DMS79 (cell line): Measurements from ENCODE around the gene AKAP13.
"Not testable (repeated sequence)": the region's sequence is repeated elsewhere in the genome, so short reads cannot be mapped to it uniquely, and the experiment has no call there.

Experiments
- DNase-seq: peaks from one replicate; lab custom pipeline; 2025; lab: John Stamatoyannopoulos, UW

The AKAP13 gene, protein sequence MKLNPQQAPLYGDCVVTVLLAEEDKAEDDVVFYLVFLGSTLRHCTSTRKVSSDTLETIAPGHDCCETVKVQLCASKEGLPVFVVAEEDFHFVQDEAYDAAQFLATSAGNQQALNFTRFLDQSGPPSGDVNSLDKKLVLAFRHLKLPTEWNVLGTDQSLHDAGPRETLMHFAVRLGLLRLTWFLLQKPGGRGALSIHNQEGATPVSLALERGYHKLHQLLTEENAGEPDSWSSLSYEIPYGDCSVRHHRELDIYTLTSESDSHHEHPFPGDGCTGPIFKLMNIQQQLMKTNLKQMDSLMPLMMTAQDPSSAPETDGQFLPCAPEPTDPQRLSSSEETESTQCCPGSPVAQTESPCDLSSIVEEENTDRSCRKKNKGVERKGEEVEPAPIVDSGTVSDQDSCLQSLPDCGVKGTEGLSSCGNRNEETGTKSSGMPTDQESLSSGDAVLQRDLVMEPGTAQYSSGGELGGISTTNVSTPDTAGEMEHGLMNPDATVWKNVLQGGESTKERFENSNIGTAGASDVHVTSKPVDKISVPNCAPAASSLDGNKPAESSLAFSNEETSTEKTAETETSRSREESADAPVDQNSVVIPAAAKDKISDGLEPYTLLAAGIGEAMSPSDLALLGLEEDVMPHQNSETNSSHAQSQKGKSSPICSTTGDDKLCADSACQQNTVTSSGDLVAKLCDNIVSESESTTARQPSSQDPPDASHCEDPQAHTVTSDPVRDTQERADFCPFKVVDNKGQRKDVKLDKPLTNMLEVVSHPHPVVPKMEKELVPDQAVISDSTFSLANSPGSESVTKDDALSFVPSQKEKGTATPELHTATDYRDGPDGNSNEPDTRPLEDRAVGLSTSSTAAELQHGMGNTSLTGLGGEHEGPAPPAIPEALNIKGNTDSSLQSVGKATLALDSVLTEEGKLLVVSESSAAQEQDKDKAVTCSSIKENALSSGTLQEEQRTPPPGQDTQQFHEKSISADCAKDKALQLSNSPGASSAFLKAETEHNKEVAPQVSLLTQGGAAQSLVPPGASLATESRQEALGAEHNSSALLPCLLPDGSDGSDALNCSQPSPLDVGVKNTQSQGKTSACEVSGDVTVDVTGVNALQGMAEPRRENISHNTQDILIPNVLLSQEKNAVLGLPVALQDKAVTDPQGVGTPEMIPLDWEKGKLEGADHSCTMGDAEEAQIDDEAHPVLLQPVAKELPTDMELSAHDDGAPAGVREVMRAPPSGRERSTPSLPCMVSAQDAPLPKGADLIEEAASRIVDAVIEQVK (N-terminal part only)

DNA sequence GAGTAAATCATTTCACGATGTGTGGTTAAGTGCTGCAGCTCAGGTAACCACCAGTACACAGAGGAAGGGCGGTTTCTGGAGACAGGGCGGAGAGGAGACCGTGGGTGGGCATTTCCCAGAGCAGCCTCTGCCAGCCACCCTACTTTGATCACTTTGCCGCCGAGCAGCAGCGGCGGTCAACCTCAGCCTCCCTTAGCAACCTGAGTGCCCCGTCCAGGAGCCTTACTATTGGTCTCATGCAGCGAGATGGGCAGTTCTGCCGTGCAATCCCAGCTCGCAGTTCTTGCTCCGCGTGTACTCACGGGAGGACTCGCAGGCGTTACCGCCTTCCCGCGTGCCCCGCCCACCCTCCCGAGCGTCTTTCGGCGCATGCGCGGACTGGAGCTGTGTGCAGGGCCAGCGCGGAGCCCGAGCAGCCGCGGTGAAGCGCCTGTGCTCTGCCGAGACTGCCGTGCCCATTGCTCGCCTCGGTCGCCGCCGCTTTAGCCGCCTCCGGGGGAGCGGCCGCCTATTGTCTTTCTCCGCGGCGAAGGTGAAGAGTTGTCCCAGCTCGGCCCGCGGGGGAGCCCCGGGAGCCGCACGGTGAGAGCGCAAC lies at the start of gene AKAP13:
Gene AKAP13 (plus strand): TSS at position 387 of the 595 bp plus-strand sequence. CDS start 105,118 bp downstream, outside the sequence.
- peak; percentile 82 for DNase-seq

DNA sequence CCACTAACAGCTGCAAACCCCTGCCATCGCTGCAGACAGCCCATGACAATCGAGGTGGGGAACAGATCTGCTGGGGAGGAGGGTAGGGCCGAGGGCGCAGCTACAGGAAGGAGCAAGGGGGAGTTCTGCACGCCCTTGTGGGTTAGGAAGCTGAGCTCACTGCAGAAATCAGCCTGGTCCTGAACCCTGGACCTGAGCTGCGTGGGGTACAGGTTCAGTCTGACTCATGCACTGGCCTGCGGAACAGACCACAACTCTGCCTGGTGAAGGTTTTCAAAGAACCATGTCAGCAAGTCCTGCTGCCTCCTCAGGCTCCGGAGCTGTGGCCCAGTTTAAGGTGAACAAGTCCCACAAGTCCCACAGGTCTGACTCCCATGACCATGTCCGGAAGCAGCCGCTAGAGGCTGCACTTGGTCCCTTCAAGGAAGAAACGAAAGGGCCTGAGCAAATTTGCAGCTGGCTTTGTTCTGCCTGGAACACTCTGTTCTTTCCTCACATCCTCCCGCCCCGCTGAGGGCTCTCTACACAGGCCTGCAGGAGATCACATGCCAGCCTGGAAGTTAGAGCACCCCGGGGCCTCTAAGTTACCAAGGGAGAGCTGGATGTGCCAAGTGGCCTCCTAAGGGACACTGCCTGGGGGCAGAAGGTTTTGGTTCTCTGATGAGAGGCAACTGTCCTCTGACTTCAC lies 49.4 kb upstream of the AKAP13 start:
- no peak for DNase-seq

DNA sequence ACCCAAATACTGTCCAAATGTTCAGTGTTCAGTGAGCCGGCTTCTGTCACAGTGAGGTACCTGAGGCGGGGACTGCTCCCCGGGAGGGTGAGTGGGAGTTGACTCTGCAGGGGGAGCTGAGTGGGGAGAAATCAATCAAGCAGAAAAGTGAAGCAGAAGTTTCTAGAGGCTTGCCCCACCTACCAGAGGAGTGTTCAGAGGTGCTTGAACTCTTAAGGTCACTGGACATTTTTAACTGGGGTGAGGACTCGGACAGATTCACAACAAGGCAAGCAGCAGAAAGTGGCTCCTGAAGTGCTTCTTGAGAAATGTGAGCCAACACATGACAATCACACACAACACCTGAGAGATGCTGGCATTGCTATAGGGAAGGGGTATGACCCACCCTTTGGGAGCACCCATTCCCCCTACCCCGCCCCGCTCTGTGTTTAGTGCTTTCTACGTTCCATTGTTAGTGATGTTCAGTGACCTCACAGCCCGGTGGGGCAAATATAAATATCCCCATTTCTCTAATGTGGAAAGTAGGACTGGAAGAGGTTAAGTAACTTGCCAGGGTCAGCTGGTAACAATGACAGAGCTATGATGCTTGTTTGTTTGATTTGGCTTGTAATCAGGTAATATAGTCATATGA lies 48.6 kb upstream of the AKAP13 start:
- DNase-seq: no peak

DNA sequence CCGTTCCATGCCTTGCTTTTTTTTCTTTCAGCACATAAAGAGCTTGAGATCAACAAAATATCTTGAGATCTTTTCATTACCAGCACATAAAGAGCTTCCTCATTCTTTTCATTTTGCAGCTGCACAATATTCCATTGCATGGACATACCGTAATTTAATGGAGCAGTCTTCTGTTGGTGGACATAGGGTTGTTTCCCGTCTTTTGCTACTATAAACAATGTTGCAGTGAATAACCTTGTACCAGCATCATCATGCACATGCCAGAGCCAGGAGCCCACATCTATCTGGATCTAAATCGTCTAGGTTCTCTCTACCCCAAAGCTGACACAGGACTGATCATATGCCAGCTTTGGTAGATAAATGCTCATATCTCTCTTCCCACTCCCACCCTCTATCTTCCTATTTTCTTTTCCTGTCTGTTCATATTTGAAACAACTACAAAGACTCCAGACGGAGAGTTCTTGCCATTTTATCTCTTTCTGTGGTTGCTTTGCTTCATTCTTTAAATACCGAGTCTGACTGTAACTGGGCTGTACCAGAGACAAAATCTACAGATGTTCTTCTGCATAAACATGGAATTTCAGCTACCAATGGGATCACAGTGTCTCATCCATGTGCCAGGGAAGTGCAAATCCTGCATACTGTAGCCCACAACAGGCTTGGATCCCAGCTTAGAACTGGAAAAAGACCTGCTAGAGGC lies 47.1 kb upstream of the AKAP13 start:
- no peak for DNase-seq

DNA sequence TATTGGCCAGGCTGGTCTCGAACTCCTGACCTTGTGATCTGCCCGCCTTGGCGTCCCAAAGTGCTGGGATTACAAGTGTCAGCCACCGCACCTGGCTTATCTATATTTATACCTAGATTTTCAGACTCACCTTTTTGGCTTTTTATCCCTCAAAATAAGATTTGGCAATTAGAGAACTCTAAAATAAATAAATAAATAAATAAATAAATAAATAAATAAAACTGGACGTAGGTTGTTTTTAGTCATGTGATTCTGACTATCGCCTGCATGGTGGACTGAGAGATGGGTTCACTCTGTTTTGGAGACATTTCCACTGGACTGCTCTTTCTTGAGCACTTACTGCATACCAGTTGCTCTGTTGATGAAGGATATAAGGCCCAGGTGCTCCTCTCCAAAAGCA lies 46.2 kb upstream of the AKAP13 start:
- DNase-seq: no peak

DNA sequence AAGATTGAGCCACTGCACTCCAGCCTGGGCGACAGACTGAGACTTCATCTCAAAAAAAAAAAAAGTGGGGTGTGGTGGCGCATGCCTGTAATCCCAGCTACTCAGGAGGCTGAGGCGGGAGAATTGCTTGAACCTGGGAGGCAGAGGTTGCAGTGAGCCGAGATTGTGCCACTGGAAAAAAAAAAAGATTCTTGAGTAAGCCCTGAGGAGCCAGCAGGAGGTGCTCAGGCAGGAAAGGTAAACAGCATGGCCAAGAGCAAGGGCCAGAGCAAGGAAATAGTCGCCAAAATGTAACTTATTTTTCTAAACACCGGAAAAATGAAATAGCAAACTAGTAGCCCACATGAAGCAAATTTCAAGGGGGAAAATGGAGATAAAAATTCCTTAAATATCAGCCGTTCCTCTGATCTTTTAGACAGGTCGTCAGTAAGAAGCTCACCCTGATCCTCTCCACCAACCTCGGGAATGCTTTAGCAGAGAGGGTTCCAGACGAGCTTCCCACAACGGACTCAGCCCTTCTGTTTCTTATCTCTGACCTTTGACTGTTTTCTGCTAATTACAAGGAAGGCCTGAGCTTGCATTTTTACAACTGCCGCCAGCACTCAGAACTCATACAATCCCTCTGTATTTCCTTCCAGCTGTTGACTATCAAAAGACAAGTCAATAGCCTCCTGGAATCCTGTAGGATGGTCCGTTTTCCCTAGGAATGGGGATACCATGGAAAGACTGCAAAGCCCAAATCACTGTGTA lies 45.0 kb upstream of the AKAP13 start:
- no peak for DNase-seq

DNA sequence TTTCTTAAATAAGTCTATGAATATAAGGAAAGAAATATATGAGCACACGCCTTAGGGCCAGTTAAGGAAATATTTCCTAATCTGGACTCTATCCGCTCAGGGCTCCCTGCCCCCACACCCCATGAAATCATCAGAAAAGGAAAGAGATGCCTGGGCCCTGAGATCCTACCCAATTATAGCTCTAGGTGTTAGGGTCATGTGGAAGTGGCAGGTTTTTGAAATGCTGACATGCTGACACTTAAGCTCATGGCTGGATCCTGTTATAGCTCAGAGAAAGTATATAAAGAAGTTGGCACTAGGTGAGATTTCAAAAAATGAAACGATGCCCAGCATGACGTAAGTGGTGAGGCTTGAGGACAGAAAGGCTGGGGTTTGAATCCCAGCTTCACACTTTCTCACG lies 43.5 kb upstream of the AKAP13 start:
- no peak for DNase-seq

DNA sequence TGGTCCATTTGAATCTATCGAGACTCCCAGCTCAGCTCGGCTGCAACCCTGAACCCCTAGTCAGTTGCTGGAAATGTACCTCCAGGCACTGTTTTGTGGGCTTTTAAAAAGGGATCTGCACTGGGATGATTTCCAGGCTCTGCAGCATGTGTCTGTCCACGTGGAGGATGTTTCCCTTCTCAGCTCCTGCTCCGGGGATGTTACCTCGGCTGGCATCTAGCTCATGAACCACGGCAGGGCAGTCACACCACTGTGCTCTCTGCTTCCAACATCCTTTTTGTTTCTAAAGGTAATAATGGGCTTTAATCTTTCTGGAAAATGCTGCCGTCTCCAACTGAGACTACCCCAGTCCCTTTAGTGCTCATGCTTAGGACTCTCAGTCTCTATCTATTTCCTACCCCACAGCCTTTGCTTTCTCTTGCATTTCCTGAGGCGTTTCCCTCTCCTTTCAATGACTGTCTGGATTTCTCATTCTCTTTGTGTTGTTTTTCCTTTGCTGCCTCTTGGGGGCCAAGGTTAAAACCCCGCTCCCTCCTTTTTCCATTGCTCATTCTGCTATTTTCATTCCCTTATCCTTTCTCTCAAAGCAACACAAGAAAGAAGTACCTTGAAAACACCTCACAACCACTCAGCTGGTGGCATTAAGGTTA lies 42.9 kb upstream of the AKAP13 start:
- DNase-seq: no peak

DNA sequence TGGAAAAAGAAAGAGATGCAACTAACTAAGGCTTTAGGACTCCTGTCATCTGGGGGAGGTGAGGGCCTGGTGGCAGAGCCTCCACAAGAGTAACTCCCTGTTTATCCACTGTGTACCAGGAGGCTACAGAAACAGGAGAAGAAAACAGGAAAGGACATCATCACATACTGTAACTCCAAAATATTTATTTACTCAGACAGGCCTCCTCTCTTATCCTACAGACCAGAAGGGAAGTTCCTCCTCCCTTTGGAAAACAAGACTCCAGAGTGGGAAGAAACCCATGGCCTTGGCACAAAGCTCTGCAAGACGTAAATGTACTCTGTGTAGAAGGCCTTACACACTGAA lies 40.1 kb upstream of the AKAP13 start:
- DNase-seq: no peak

DNA sequence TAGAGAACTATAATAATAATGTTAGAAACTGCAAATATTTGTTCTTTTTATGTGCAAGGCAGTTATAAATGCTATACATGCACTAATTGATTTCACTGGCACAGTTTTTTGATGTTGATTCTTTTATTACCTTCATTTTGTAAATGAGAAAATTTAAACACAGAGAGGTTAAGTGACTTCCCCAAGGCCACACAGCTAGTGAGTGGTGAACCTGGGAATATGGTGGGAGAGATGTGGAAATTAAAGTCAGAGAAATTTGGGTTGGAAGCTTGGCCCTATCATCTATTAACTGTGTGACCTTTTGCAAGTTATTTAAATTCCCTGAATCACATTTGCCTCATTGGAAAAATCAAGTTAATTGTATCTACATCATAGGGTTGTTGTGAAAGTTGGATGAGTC lies 39.6 kb upstream of the AKAP13 start:
- no peak for DNase-seq

DNA sequence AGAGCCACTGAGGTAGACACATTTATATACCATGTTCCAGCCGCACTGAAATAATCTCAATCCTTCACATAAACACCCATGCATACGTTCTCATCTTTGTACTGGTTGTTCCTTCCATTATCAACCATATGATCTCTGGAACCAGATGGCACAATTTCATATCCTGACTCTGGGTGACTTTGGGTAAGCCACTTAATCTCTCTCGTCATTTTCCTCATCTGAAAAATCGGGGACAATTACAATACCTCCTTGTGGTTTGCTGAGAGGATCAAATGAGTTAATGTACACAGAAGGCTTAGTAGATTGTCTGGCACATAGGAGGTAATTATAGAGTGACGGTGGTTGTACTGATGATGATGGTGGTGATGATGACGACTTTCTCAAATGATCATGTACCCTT lies 38.2 kb upstream of the AKAP13 start:
- DNase-seq: not testable (repeated sequence)

DNA sequence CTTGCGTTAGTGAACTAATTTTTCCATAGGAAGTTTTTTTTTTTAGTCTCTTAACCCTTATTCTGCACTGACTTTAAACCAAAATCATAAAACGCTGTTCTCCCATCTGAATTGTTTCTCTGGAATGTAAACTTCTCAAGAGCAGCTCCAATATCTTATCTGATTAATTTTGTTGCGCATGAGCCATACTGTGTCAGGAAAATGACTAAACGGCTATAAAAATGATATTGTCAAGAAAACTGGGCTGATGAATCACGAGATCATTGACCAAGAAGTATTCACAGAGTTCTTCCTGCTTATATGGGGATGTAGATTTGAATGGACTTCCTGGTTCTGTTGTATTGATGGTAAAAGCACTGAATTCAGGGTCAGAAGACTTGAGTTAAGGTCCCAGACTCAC lies 37.0 kb upstream of the AKAP13 start:
- DNase-seq: not testable (repeated sequence)

DNA sequence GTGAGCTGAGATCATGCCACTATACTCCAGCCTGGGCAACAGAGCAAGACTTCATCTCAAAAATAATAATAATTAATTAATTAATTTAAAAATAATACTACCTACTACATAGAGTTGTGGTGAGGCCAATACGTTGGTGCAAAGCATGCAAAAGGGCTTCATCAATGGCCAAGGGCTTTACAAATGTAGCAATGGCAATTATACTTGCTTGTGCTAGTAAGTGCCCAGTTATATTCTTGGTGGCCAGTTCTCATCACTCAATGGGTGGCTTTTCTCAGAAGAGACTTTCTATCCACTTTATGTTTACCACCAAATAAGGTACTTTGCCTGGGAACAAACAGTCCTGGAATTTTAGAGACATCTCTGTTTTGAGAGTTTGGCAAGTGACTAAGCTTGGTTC lies 36.2 kb upstream of the AKAP13 start:
- DNase-seq: not testable (repeated sequence)

DNA sequence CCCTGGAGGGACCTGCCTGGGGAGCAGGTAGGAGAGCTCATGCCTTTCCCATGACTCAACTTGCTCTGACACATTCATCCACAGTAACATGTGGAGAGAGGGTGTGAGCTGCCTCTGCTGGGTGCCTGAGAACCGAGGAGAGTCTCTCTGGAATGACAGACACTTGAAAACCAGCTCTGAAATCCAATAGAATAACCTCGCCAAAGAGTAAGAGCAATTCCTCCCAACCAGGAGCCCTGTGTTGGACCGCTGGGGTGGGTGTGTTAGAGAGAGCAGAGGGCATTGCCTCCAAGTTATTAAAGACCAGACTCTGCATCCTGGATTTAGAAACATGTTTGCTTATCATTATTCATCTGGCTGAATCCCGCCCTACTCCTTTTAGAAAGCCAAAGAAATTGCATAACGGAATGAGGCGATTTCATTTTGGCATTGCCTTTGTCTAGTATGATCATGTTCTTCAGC lies 35.7 kb upstream of the AKAP13 start:
- not testable (repeated sequence) for DNase-seq

DNA sequence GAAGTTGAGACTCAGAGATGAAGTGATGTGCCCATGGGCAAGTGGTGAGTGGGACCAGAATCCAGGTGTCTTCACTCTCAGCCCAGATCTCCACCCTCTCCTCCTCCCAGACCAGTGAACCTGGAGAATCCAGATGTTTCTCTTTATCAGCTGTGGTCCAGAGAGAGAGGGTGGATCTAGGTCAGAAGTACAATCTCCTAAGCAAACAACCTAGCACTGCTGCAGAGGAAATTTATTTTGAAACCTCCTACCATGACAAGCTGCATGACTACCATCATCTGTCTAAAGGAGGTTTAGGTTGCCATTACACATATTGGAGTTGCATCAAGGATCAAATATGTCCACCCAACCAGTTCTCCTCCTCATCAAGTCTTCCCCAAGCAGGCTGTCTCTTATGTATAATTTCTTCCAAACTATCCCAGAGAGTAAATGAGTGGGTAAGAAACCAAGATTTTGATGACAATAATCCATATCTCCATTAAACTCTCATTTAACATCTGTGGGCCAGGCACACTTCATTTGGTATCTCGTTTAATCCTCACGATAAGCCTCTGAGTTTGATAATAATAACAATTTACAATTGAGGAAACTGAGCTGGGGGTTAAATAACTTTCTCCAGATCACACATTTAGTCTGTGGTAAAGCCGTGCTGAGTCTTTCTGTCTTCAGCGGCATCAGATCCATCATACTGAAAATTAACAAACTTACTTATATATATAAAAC lies 35.0 kb upstream of the AKAP13 start:
- not testable (repeated sequence) for DNase-seq

DNA sequence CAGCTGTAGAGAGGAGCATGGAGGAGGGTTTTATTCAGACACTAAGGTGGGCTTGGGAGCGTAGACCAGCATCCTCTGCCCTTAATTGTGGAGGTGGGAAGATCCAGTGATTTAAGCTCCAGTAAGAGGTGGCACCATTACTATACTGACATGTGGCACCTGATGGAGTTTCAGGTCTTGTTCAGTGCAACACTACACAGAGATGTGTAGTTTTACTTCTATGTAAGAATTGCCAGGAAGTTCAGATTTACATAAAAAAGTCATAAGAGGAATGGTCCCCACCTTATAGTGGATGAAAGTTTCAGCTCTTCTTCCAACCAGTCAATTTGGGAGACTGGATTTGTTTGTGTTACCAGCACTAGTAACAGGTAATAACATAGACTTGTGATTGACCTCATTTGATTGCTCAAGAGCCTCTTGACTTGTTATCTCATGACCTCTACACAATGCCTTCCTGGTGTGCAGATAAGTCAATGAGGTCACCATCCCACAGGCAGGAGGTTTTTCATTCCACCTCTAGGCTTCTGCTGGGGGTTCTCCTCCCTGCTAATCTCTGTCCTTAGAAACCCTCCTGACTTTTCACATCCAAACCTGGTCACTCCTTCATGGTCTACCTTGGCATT lies 33.8 kb upstream of the AKAP13 start:
- DNase-seq: not testable (repeated sequence)

DNA sequence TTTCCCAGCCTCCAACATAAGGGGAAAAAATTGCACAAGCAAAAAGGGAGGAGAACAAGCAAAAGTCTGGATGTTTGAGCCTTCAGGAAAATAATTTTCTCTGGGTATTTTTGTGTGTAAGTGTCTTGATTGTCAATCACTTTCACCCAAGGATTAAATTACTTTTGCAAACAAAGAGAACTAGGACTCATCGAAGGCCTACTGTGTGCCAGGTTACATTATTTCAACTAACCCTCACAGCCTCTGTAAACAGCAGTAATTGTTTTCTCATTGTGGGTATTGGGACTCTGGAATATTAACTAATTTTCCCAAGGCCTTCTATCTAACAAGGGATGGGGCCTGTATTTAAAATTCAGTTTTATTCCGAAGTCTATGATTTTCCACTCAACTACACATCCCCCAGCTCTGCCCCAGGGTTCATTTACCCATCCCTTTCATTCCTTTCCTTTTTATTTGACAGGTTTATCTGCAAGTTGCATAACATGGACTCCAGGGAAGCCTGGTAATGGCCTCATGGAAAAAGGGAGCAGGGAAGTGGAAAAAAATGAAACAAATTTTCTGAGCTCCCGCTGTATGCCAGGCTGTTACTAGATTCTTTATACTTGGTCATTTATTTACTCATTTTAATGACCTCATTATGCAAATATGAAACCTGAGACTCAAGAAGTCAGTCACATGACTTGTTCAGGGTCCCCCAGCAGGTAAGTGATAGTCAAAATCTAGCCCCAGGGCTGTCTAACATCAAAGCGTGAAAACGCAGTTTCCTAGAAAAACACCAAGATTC lies 32.9 kb upstream of the AKAP13 start:
- DNase-seq: not testable (repeated sequence)
